Panc1 (cell line): Measurements from ENCODE around the gene FREM3. TPM values are rescaled to one million over a fixed set of nuclear protein-coding genes. Genes with fewer than 3 reads are reported as not detected.

Experiments used
- ATAC-seq: fragments of 200-7000 bp; cut with Tn5 transposase; 2 replicates; pipeline ENCODE4 v1.9.1; 2020; ENCODE audit warnings: mild to moderate bottlenecking, moderate library complexity
- Bru-seq: library from RNA; stranded (reverse); fragments of 400-500 nt; gene quantifications from one replicate; lab custom pipeline; 2021; lab: Mats Ljungman, UMichigan
- BruChase-seq, 2 experiments: library from RNA; stranded (reverse); fragments of 400-500 nt; gene quantifications; one replicate each; lab custom pipeline; 2021; lab: Mats Ljungman, UMichigan
- BruUV-seq: library from RNA; stranded (reverse); fragments of 400-500 nt; replicated peaks from 2 replicates; lab custom pipeline; 2021; lab: Mats Ljungman, UMichigan
- CTCF ChIA-PET: fragments of 300-600 bp; sonication (Branson Sonifier 250); formaldehyde crosslinking; loops from one replicate; lab custom pipeline; 2022; ENCODE audit warnings: antibody characterized with exemption; lab: Charles Lee
- POLR2A ChIA-PET: fragments of 300-600 bp; sonication (Branson Sonifier 250); formaldehyde crosslinking; loops from one replicate; lab custom pipeline; 2022; ENCODE audit warnings: antibody characterized with exemption; lab: Charles Lee
- DNase-seq: peaks from one replicate; pipeline ENCODE4 v3.0.0-alpha.2; 2010; ENCODE audit warnings: low read depth, low spot score
- H3K27ac ChIP-seq: 2 replicates; pipeline ENCODE4 v1.5.1; 2011; ENCODE audit warnings: mild to moderate bottlenecking, low read length, inconsistent platforms
- H3K27me3 ChIP-seq: fragments of 200-500 bp; sonication (Bioruptor generic); 2 replicates; pipeline ENCODE4 v1.6.0; 2014; ENCODE audit warnings: low read length, inconsistent platforms; ENCODE audit not compliant: control insufficient read depth, insufficient read depth
- H3K36me3 ChIP-seq: fragments of 200-500 bp; sonication (Bioruptor generic); 2 replicates; pipeline ENCODE4 v1.5.1; 2014; ENCODE audit warnings: inconsistent platforms, mild to moderate bottlenecking, low read length, moderate library complexity; ENCODE audit not compliant: control insufficient read depth, insufficient read depth
- H3K4me1 ChIP-seq: 2 replicates; pipeline ENCODE4 v1.5.1; 2011; ENCODE audit warnings: inconsistent platforms, mild to moderate bottlenecking, low read length, moderate library complexity; ENCODE audit not compliant: control insufficient read depth, insufficient read depth
- H3K4me3 ChIP-seq, 2 experiments: 2 replicates each; pipeline ENCODE4 v1.5.1; 2011 to 2012; ENCODE audit warnings: low read depth in 2 of 2, low read length in 2 of 2, mild to moderate bottlenecking in 2 of 2, inconsistent platforms in 1 of 2, moderate library complexity in 1 of 2
- H3K9me3 ChIP-seq: fragments of 200-500 bp; sonication (Bioruptor generic); 2 replicates; pipeline ENCODE4 v1.5.1; 2014; ENCODE audit warnings: low read depth, mild to moderate bottlenecking, inconsistent platforms, low read length, moderate library complexity; ENCODE audit not compliant: control insufficient read depth, insufficient read depth
- POLR2AphosphoS5 ChIP-seq: IDR thresholded peaks from 2 replicates; pipeline ENCODE4 v1.6.1; 2012; ENCODE audit warnings: mild to moderate bottlenecking, low read depth, low read length, moderate library complexity
- SIN3A ChIP-seq: IDR thresholded peaks from 2 replicates; pipeline ENCODE4 v1.6.1; 2012; ENCODE audit warnings: low read depth, mild to moderate bottlenecking, low read length, moderate library complexity, borderline replicate concordance; ENCODE audit not compliant: insufficient read depth
- TCF7L2 ChIP-seq: IDR thresholded peaks from 2 replicates; pipeline ENCODE4 v1.6.1; 2011; ENCODE audit warnings: mild to moderate bottlenecking, low read depth, low read length, inconsistent platforms
- in situ Hi-C: cut with HindIII; loops from 2 replicates; pipeline ENCODE4 v1.10.0; 2016; ENCODE audit warnings: low sequenced_read_pairs, low pct_unique_long_range_greater_than_20kb
- intact Hi-C: fragments of 100-400 bp; cut with micrococcal nuclease; formaldehyde crosslinking; loops from one replicate; pipeline ENCODE4 v1.10.0; 2022; ENCODE audit not compliant: unreplicated experiment
- long read RNA-seq: library from polyadenylated mRNA; unstranded; transcript quantifications from one replicate; pipeline ENCODE4 v2.0.0, GENCODE V29; 2021; ENCODE audit not compliant: unreplicated experiment
- polyA plus RNA-seq: library from polyadenylated mRNA; unstranded; fragments of >200 nt; gene quantifications from one replicate; pipeline ENCODE4 v1.2.1, GENCODE V29; 2012; ENCODE audit warnings: missing spikeins; ENCODE audit not compliant: insufficient read length
- total RNA-seq: library from RNA; stranded (reverse); gene quantifications from one replicate; pipeline ENCODE4 v1.2.1, GENCODE V29; 2021; ENCODE audit not compliant: unreplicated experiment
- TF ChIP-seq, protein P1 (sequence below): fragments of 450-650 bp; IDR thresholded peaks from 2 replicates; pipeline ENCODE4 v1.5.1; 2017; ENCODE audit warnings: mild to moderate bottlenecking
- TF ChIP-seq, protein P2 (sequence below), 2 experiments: IDR thresholded peaks; 2 replicates each; pipeline ENCODE4 v1.6.1; 2011 to 2012; ENCODE audit warnings: low read depth in 2 of 2, control low read depth in 1 of 2, low read length in 1 of 2, mild to moderate bottlenecking in 1 of 2, moderate library complexity in 1 of 2; ENCODE audit not compliant: insufficient read depth in 1 of 2

The FREM3 gene
- total RNA-seq (not detected), Bru-seq, nascent RNA (not detected), BruChase-seq, experiment 1, labeled RNA remaining after a 2-hour chase (not detected), BruChase-seq, experiment 2, labeled RNA remaining after a 6-hour chase (not detected)
- polyA plus RNA-seq: not detected
- long read RNA-seq: 0 reads

DNA sequence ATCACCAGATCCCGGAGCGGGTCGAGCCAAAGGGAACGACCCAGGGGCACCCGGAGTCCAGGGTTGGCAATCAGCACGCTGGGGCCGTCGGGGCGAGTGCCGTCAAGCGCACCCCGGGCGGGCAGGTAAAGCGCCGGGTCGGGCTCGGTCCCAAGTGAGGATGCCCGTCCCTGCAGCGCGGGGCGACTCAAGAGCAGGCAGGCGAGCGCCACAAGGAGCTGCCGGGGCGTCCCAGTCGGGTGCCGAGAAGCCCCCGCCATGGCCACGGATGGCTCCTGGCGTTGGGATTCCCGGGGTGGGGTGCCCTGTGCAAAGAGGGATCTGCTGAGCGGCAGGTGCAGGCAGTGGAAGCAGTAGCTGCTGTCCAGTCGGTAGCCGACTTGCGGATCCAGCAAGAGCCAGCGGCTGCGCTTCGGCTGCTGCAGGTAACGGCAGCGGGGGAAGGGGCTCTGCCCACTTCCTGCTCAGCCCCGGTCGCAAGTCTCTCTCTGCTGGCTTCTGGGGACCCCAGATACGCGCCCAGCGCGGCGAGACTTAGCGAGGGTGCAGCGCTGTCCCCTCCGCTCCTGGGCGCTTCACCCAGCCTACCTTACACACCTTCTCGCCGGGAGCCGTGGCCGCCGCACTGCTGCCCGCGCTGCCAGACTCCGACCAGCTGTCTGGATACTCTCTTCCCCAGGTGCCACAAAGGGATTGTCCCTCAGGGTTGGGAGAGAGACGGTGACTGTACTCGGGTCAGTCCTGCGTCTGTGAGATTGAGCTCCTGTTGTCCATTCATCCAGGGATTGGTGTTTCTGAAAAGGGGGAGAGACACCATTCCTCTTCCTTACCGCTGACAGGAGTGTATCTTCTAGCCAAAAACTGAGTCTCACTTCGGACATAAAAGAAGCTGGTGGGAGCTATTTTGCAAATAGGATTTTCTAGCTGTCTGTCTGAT, at the start of gene FREM3:
FREM3 (minus strand) TSS at position 260 of the 937 bp plus-strand sequence; CDS start at position 260, 0 bp downstream.
- ChIA-PET CTCF (no interaction called here), POLR2A (interaction anchor here (0.6 kb wide), 1 partner anchor 153 kb away, joined by 8 read pairs; no protein-coding TSS in a partner anchor)
- peak; percentile 56; the same call in 1 of the 2 replicates for ATAC-seq
- no peaks in the 10 kb centered on the region for H3K27me3 ChIP-seq
- no peak within 1 kb of the TSS for H3K27ac ChIP-seq
- intact Hi-C loops: no loop called here
- BruUV-seq: no TSS peak
- no peak for TF ChIP-seq TCF7L2
- TF ChIP-seq POLR2AphosphoS5: no peak
- TF ChIP-seq, protein P1, sequence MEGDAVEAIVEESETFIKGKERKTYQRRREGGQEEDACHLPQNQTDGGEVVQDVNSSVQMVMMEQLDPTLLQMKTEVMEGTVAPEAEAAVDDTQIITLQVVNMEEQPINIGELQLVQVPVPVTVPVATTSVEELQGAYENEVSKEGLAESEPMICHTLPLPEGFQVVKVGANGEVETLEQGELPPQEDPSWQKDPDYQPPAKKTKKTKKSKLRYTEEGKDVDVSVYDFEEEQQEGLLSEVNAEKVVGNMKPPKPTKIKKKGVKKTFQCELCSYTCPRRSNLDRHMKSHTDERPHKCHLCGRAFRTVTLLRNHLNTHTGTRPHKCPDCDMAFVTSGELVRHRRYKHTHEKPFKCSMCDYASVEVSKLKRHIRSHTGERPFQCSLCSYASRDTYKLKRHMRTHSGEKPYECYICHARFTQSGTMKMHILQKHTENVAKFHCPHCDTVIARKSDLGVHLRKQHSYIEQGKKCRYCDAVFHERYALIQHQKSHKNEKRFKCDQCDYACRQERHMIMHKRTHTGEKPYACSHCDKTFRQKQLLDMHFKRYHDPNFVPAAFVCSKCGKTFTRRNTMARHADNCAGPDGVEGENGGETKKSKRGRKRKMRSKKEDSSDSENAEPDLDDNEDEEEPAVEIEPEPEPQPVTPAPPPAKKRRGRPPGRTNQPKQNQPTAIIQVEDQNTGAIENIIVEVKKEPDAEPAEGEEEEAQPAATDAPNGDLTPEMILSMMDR: no peak
- TF ChIP-seq, protein P2, sequence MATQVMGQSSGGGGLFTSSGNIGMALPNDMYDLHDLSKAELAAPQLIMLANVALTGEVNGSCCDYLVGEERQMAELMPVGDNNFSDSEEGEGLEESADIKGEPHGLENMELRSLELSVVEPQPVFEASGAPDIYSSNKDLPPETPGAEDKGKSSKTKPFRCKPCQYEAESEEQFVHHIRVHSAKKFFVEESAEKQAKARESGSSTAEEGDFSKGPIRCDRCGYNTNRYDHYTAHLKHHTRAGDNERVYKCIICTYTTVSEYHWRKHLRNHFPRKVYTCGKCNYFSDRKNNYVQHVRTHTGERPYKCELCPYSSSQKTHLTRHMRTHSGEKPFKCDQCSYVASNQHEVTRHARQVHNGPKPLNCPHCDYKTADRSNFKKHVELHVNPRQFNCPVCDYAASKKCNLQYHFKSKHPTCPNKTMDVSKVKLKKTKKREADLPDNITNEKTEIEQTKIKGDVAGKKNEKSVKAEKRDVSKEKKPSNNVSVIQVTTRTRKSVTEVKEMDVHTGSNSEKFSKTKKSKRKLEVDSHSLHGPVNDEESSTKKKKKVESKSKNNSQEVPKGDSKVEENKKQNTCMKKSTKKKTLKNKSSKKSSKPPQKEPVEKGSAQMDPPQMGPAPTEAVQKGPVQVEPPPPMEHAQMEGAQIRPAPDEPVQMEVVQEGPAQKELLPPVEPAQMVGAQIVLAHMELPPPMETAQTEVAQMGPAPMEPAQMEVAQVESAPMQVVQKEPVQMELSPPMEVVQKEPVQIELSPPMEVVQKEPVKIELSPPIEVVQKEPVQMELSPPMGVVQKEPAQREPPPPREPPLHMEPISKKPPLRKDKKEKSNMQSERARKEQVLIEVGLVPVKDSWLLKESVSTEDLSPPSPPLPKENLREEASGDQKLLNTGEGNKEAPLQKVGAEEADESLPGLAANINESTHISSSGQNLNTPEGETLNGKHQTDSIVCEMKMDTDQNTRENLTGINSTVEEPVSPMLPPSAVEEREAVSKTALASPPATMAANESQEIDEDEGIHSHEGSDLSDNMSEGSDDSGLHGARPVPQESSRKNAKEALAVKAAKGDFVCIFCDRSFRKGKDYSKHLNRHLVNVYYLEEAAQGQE (IDR thresholded peaks at IDR 0.05; ENCODE audit: insufficient read depth in 1 of 2, low read depth in 2 of 2, low read length in 1 of 2): no peak
- TF ChIP-seq SIN3A: no peak
- in situ Hi-C loops: no loop called here
- H3K9me3 ChIP-seq: no peaks in the 10 kb centered on the region
- H3K4me3 ChIP-seq: peak within 1 kb of the TSS; percentile 12 to 35; a peak in 3 of 4 replicates
- H3K36me3 ChIP-seq: no peaks in the 10 kb centered on the region
- no peaks in the 10 kb centered on the region for H3K4me1 ChIP-seq
- DNase-seq: no peak

DNA sequence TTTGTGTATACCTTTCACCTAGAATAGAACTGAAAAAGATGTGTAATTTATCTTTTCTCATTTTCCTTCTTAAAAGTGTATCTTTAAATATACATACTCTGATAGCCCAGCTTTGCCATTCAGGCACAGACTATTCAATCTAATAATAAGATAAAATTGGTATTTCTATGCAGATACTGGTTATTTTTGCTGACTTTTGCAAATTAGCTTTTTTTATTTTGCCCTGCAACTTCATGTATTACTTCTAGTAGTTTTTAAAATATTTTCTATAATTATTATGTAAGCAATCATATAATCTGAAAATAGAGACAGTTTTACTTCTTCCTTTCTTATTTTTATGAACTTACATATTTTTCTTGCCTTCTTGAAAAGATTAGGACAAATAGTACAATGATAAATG, 45.4 kb upstream of the FREM3 start:
- in situ Hi-C loops (no loop called here), intact Hi-C loops (no loop called here)
- Histone ChIP-seq H3K4me3 (no peak overlapping the region), H3K9me3 (no peaks in the 10 kb centered on the region), H3K4me1 (no peaks in the 10 kb centered on the region), H3K27ac (no peak overlapping the region), H3K36me3 (no peaks in the 10 kb centered on the region), H3K27me3 (no peaks in the 10 kb centered on the region)
- DNase-seq: no peak
- TF ChIP-seq, protein P1: no peak
- TF ChIP-seq TCF7L2 (no peak), POLR2AphosphoS5 (no peak), SIN3A (no peak)
- TF ChIP-seq, protein P2 (IDR thresholded peaks at IDR 0.05; ENCODE audit: insufficient read depth in 1 of 2, low read depth in 2 of 2, low read length in 1 of 2): no peak
- no TSS peak for BruUV-seq
- ChIA-PET POLR2A (no interaction called here), CTCF (no interaction called here)
- ATAC-seq: no peak
